IPS-18a (cell line): ENCODE results near the gene ZNF423.

Source experiments
- H3K27ac ChIP-seq: one replicate; pipeline ENCODE4 v1.5.1; 2013; ENCODE audit warnings: low read length
- H3K27me3 ChIP-seq: one replicate; pipeline ENCODE4 v1.6.1; 2013; ENCODE audit warnings: mild to moderate bottlenecking, low read length; ENCODE audit not compliant: control insufficient read depth, insufficient read depth
- H3K36me3 ChIP-seq: one replicate; pipeline ENCODE4 v1.6.1; 2013; ENCODE audit warnings: low read depth, low read length; ENCODE audit not compliant: control insufficient read depth
- H3K4me1 ChIP-seq: one replicate; pipeline ENCODE4 v1.6.1; 2013; ENCODE audit warnings: low read depth, low read length; ENCODE audit not compliant: control insufficient read depth
- H3K4me3 ChIP-seq: one replicate; pipeline ENCODE4 v1.5.1; 2013; ENCODE audit warnings: low read length
- H3K9ac ChIP-seq: one replicate; pipeline ENCODE4 v1.6.1; 2013; ENCODE audit warnings: mild to moderate bottlenecking, low read length, moderate library complexity
- H3K9me3 ChIP-seq: one replicate; pipeline ENCODE4 v1.6.1; 2013; ENCODE audit warnings: low read depth, low read length; ENCODE audit not compliant: control insufficient read depth

ZNF423 gene

DNA sequence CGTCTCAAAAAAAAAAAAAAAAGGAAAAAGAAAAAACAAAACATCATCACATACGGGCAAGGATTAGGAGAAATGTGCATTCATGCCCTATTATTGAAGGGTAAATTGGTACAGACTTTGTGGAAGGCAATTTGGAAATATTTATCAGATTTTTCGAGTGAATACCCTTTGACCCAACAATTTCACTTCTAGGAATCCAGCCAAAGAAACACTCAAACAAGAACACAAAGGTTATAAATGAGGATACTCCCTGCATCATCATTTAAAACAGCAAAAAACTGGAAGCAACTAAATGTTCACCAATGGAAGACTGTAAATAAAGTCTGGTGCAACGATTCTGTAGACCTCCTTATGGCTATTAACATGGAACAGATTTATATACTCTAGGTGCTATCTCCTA, 12.9 kb downstream of the ZNF423 start:
- peaks cover 42% of the 10 kb centered on the region for H3K4me1 ChIP-seq
- H3K9ac ChIP-seq: no peak overlapping the region

DNA sequence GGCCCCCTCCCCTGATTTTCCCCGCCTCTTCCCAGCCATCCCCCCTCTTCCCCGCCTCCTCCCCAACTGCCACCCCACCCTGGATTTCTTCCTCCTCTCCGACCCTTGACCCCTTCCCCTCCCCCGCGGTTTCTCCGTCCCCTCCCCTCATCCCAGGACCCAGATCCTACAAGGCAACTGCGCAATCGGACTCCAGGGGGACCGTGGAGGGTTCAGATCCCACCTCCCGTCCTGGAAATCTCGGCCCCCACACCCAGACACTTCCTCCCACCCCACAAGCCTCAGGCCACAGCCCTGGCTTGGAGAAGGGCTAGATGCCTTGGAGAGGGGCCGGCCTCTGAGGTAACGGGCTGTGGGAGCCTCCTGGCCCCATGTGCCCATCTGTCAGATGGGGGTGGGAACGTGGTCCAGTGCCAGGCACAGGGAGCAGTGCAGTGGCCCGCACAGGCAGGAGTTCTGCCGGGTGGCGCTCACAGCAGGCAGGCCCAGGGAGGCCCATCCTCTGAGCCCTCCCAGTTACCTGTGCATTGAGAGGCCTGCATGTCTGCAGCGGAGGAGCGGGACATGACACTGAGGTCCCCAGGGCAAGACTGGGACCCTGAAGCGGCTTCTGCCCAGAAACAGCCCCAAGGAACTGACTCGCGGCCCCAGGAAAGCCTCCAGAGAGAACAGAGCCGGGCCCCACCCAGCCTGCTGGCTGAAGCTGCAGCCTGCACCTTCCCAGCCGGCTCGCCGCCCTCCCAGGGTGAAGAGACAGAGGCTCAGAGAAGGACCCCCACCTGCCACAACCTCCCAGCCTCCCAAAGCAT, 16.7 kb downstream of the ZNF423 start:
- peak overlapping the region; percentile 37 for H3K4me3 ChIP-seq
- no peak overlapping the region for H3K27ac ChIP-seq
- no peak overlapping the region for H3K9ac ChIP-seq
- H3K9me3 ChIP-seq: no peaks in the 10 kb centered on the region
- no peaks in the 10 kb centered on the region for H3K36me3 ChIP-seq
- H3K4me1 ChIP-seq: peaks cover 56% of the 10 kb centered on the region
- H3K27me3 ChIP-seq: no peaks in the 10 kb centered on the region

More for the DNA sequence above, 12.9 kb downstream of the ZNF423 start:
- Histone ChIP-seq H3K4me3 (no peak overlapping the region), H3K9me3 (no peaks in the 10 kb centered on the region), H3K27me3 (no peaks in the 10 kb centered on the region), H3K36me3 (no peaks in the 10 kb centered on the region), H3K27ac (no peak overlapping the region)

DNA sequence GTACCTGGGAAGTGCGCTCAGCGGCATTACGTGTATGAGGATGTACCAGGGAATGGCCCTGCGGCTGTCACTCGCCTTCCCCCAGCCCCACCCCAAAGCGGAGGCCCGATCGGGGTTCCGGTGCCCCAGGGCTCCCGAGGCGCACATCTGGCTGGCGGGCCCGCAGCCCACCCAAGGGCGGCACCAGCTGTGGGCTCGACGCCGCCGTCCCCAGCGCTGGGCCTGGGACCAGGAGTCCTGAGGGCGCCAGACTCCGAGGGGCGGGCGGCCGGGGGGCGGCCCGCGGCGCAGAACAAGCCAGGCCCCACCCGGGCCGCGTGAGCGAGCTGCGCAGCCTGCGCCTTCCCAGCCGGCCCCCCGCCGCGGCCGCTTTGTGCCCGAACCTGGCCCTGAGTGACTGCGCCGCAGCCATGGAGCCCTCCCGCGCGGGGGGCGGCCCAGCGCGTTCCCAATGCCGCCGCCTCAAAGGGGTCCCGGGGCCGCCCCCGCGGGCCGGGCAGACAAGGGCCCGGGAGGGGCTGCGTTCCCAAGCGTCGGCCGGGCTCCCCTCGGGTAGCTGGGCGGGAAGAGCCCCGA, 17.4 kb downstream of the ZNF423 start:
- peaks cover 58% of the 10 kb centered on the region for H3K4me1 ChIP-seq
- no peak overlapping the region for H3K27ac ChIP-seq
- no peaks in the 10 kb centered on the region for H3K36me3 ChIP-seq
- peak overlapping the region; percentile 37 for H3K4me3 ChIP-seq
- H3K9me3 ChIP-seq: no peaks in the 10 kb centered on the region
- no peaks in the 10 kb centered on the region for H3K27me3 ChIP-seq
- H3K9ac ChIP-seq: peak overlapping the region; percentile 30

DNA sequence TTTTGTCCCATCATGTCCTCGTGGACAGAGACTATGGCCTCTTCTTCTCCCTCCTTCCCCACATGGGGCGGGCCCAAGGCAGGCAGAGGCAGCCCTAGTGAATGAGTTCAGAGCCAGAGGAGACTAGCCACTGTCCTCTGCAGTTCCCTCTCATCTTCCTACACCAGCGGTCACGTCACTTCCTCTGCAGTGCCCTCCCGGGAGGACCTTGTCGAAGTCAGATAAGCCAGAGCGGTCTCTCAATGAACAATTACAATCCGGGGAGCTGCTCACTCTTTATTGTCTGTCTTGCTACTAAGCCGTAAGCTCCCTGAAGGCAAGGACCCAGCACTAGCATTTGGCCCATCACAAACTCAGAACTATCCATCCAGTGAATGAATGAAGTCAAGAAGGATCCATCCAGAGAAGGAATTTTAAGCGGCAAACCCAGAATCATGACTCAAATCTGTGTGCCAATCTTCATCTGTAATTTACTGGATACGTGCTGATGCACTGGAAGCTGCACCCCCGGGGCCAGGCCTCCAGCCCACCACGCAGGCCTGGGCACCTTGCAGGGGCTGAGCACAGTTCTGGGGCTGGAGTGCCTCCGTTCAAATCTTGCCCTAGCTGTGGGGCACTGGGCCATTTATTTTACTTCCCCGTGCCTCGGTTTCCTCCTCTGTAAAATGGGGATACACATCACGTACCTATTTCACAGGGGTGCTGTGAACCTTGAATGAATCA, 18.1 kb downstream of the ZNF423 start:
- Histone ChIP-seq H3K27me3 (no peaks in the 10 kb centered on the region), H3K9me3 (no peaks in the 10 kb centered on the region), H3K4me1 (peaks cover 60% of the 10 kb centered on the region), H3K4me3 (peak overlapping the region; percentile 37), H3K36me3 (no peaks in the 10 kb centered on the region), H3K9ac (peak overlapping the region; percentile 30), H3K27ac (no peak overlapping the region)

DNA sequence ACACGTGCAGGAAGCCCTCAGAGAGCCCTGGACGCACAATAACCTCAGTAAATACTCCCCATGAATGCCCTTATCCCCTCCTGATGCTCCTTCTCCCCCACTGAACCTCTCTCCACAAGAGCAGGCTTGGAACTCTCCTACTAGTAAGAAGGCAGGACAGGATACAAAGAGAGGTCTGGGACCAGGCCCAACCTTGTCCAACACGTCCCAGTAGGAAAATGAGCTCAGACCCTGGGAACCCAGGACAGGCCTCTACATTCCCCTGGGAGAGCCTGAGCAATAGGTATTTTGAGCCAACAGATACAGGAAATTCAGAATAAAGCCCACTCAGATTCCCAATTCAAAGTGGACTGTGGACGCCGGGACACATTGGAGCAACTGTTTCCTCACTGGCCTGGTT, 19.2 kb downstream of the ZNF423 start:
- Histone ChIP-seq H3K4me1 (peaks cover 68% of the 10 kb centered on the region), H3K4me3 (no peak overlapping the region)

DNA sequence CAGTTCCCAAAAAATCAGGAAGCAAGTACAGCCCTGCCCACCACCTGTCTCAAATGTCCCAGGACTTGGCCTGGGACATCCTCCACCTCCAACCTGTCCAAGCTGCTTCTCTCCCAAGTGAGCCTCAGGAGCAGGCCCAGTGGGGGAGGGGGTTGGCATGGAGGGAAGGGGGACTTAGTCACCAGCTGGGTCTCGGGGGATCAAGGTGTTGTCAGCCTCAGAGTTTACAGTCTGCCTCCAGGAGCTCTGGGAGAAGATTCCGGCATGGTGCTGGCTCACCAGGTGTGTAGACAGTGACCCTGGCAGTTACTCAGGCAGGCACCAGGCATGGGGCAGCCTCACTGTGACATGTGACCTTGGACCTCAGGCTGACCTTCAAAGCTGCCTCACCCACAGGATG, 19.7 kb downstream of the ZNF423 start:
- H3K9me3 ChIP-seq: no peaks in the 10 kb centered on the region
- H3K27ac ChIP-seq: no peak overlapping the region
- H3K9ac ChIP-seq: no peak overlapping the region
- no peak overlapping the region for H3K4me3 ChIP-seq
- no peaks in the 10 kb centered on the region for H3K36me3 ChIP-seq
- peaks cover 63% of the 10 kb centered on the region for H3K4me1 ChIP-seq
- no peaks in the 10 kb centered on the region for H3K27me3 ChIP-seq

More for the DNA sequence above, 19.2 kb downstream of the ZNF423 start:
- H3K27ac ChIP-seq: no peak overlapping the region
- no peaks in the 10 kb centered on the region for H3K9me3 ChIP-seq
- H3K36me3 ChIP-seq: no peaks in the 10 kb centered on the region
- H3K27me3 ChIP-seq: no peaks in the 10 kb centered on the region
- H3K9ac ChIP-seq: no peak overlapping the region

DNA sequence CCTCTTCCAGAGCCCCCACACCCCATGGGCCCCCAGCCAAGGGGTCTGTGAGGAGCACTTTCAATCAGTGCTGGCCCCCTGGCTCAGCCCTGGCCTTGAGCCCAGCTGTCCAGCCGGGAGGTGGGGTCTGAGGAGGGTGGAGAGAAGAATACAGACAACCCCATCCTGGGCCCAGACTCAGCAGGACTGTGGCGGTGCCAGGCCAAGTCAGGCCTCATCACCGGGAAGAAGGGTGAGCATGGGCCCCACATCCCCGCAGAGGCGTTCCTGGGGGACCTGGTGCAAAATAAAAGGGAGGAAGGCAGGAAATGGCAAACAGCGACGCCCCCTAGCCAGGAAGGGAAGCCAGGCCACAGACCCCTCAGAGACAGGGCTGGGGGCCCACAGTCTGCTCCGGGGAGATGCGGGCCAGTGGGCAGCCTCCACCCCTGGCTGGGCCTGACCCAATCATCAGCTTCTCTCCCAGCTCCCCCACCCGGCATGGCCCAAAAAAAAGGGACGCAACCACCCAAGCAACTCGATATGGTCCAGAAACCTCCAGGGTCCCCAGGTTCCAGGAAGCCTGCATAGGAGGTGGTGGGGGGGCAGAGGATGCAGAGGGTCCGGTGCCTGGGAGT, 20.6 kb downstream of the ZNF423 start:
- peaks cover 61% of the 10 kb centered on the region for H3K4me1 ChIP-seq
- H3K9me3 ChIP-seq: no peaks in the 10 kb centered on the region
- H3K27me3 ChIP-seq: no peaks in the 10 kb centered on the region
- no peak overlapping the region for H3K9ac ChIP-seq
- H3K4me3 ChIP-seq: peak overlapping the region; percentile 22
- H3K36me3 ChIP-seq: no peaks in the 10 kb centered on the region
- no peak overlapping the region for H3K27ac ChIP-seq

DNA sequence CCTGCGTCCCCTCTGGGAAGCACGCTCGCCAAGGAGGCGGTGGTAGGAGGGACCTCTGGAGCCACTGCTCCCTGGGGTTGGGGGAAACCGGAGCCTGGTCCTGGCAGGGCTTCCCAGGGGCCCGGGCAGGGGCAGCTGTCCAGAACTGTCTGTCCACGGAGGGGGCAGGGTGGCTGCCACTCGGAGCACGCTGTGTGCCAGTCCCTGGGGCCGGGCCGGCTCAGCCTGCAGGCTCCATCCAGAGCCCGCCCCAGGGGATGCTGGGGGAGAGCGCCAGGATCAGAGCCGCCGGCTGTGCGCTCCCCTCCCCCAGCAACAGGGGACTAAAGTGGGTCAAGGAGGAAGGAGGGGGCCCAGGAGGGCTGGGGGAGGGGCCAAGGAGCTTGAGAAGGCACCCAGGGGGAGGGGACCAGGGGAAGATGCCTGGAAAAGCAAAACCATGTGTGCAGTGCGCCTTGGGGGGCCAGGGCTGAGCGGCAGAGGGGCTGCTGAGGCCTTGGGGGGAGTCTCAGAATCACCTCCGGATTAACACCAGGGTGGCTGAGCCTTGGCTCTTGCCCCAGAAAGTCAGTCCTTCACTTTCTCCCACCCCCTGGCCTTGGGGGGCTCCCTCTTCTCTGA, 21.3 kb downstream of the ZNF423 start:
- no peak overlapping the region for H3K27ac ChIP-seq
- H3K27me3 ChIP-seq: no peaks in the 10 kb centered on the region
- peaks cover 58% of the 10 kb centered on the region for H3K4me1 ChIP-seq
- no peaks in the 10 kb centered on the region for H3K36me3 ChIP-seq
- peak overlapping the region; percentile 2 for H3K9ac ChIP-seq
- no peaks in the 10 kb centered on the region for H3K9me3 ChIP-seq
- peak overlapping the region; percentile 22 for H3K4me3 ChIP-seq

DNA sequence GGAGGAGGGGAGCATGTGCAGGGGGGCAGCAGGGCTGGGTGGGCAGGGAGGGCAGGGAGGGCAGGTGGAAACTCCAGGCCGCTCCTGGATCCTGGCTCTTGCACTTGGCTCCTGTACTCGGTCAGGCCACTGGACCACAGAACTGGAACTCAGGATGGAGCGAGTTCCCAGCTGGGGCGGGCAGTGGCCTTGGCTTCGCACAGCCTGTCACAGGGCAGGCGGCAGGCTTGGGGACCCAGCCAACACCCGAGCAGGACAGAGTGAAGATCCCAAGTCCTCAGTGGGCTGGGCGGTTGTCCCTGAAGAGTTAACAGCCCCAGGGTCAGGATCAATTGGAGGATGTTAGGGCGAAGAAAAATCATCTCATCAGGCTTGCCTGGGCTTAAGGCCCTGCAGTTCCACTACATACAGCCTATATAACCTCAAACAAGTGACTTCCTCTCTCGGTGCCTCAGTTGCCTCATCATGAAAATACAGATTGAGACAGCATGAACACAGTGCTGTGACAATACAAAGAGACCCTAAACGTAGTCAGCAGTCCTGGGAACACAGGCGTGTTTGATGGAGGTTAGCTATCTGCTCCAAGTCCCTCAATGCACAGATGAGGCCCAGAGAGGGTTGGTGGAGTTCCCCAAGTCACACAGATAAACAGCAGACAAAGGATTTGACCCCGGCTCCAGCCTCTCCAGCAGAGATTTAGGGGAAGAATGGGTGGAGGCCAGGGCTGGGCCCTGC, 21.9 kb downstream of the ZNF423 start:
- Histone ChIP-seq H3K4me1 (peaks cover 52% of the 10 kb centered on the region), H3K9me3 (no peaks in the 10 kb centered on the region), H3K36me3 (no peaks in the 10 kb centered on the region), H3K27me3 (no peaks in the 10 kb centered on the region), H3K4me3 (no peak overlapping the region), H3K27ac (no peak overlapping the region), H3K9ac (peak overlapping the region; percentile 2)

DNA sequence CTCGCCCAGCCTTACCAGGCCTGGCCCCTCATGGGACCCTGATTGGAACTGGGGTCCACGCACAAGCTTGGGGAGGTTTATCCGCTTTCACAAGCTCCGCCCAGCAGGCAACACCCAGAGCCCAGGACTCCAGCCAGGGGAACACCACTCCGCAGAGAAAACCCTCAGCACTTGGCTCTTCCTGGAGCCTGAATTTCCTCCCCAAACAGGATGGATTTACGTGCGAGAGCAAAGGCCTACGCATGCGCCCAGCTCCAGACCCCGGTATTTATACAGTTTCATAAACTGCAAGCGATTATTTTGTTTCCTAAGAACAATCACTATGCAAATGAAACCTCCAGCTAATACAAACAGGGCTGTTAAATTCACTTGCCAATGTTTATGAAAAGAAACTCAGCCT, 22.8 kb downstream of the ZNF423 start:
- Histone ChIP-seq H3K4me1 (peaks cover 50% of the 10 kb centered on the region), H3K27me3 (no peaks in the 10 kb centered on the region), H3K4me3 (no peak overlapping the region), H3K9me3 (no peaks in the 10 kb centered on the region), H3K9ac (no peak overlapping the region), H3K36me3 (no peaks in the 10 kb centered on the region), H3K27ac (no peak overlapping the region)
